ENCODE data around the gene PCMT1. TPM values are rescaled to one million over a fixed set of nuclear protein-coding genes. Genes with fewer than 3 reads are reported as not detected.
A peak's percentile ranks its signal among the peaks of the same experiment; 100 is the strongest.

The PCMT1 gene
- polyA plus RNA-seq, 6 donors from 2014 or later, result 115 to 157 (median 125) TPM

DNA sequence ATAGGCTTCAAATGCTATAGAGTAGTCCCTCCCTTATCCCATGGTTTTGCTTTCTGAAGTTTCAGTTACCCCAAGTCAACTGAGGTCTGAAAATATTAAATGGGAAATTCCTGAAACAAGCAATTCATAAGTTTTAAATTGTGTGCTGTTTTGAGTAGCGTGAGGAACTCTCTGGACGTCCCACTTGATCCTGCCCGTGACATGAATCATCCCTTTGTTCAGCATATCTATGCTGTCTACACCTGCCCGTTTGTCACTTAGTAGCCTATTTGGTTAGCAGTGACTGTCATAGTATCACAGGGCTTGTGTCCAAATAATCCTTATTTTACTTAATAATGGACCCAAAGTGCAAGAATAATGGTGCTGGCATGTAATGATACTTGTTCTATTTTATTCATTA is 5.0 kb downstream of the PCMT1 start:
- Mint-ChIP-seq H3K27me3 (no peaks in the 10 kb centered on the region), H3K36me3 (peaks cover 0 to under 1% of the 10 kb centered on the region in 2 donors), H3K4me3 (peak overlapping the region in 1 of 8 donors; percentile 36), H3K27ac (peak overlapping the region in 1 of 6 donors; percentile 47), H3K9me3 (no peaks in the 10 kb centered on the region), H3K4me1 (peaks cover 9 to 31% (median 20%) of the 10 kb centered on the region in 3 donors)
- ATAC-seq (ENCODE audit: low read depth in 2 of 2), result no peak
- DNase-seq, result no peak

- Mint-ChIP-seq H3K36me3 (peaks cover 7% of the 10 kb centered on the region in 2 donors), H3K4me1 (peaks cover 10 to 33% (median 20%) of the 10 kb centered on the region in 3 donors), H3K4me3 (no peak overlapping the region), H3K9me3 (no peaks in the 10 kb centered on the region), H3K27me3 (no peaks in the 10 kb centered on the region), H3K27ac (peak overlapping the region in 3 of 6 donors; percentile 5 to 50 (median 47))
- DNase-seq (no peak), ATAC-seq (ENCODE audit: low read depth in 2 of 2) (no peak)
Measured at GRCh38 chr6:149755300-149756260, 6.0 kb downstream of the PCMT1 start.

GRCh38 chr6:149756261-149756636 is 6.7 kb downstream of the PCMT1 start:
- ATAC-seq (ENCODE audit: low read depth in 2 of 2), result no peak
- H3K27ac Mint-ChIP-seq, result no peak overlapping the region
- DNase-seq, result no peak
- no peak overlapping the region for H3K4me3 Mint-ChIP-seq
- H3K9me3 Mint-ChIP-seq, result no peaks in the 10 kb centered on the region
- H3K4me1 Mint-ChIP-seq, result peaks cover 17 to 30% (median 22%) of the 10 kb centered on the region in 3 donors
- H3K36me3 Mint-ChIP-seq, result peaks cover 7% of the 10 kb centered on the region in 2 donors
- H3K27me3 Mint-ChIP-seq, result no peaks in the 10 kb centered on the region

GRCh38 chr6:149761438-149761837 is 11.9 kb downstream of the PCMT1 start:
- DNase-seq (peak; percentile 45), ATAC-seq (ENCODE audit: low read depth in 2 of 2) (peak; percentile 100)
- H3K36me3 Mint-ChIP-seq, result peaks cover 13 to 16% of the 10 kb centered on the region in 2 donors
- no peaks in the 10 kb centered on the region for H3K27me3 Mint-ChIP-seq
- peaks cover 3 to 6% (median 4%) of the 10 kb centered on the region in 7 donors for H3K9me3 Mint-ChIP-seq
- H3K27ac Mint-ChIP-seq, result peak overlapping the region in 5 of 6 donors; percentile 1 to 68 (median 12)
- peaks cover 21 to 23% (median 22%) of the 10 kb centered on the region in 3 donors for H3K4me1 Mint-ChIP-seq
- H3K4me3 Mint-ChIP-seq, result no peak overlapping the region

DNA sequence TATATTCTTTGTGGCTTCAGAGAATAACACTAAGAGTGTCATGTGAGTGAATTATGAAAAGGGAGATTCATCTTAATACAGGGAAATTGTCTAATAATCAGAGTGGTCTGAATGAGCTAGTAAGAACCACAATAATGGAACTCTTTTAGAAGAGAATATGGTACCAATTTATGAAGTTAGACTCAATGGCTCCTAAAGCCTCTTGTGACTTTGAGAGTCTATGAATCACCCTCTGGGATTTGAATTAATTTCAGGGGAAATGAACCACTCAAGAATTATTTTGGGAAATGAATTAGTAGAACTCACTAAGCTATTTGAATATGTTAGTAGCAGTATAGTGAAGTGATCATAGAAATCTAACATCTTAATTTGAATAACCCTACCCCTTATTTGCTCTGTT is 14.3 kb downstream of the PCMT1 start:
- H3K9me3 Mint-ChIP-seq, result peaks cover 3 to 11% (median 9%) of the 10 kb centered on the region in 7 donors
- no peak overlapping the region for H3K27ac Mint-ChIP-seq

DNA sequence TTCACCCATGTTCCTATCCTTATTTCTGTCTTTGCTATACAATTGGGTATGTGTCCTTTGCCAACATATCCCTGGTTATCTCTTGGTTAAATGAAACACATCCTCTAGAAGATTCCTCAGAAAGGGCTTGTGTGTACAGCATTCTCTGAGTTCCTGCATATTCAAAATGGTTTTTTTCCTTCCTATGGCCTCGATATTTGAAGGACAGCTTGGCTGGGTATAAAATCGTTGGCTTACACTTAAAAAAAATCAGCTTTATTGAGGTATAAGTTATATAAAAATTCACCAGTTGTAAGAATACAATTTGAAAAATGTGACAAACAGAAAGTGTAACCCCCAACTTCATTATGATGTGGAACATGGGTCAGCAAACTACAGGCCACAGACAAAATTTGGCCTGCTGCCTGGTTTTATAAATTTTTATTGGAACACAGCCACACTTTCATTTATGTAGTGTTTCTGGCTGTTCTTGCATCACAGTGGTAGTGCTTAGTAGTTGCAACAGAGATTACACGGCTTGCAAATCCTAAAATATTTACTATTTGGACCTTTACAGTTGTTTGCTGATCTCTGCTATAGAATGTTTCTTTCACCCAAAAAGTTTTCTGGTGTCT is 16.7 kb downstream of the PCMT1 start:
- no peaks in the 10 kb centered on the region for H3K27me3 Mint-ChIP-seq
- DNase-seq, result no peak
- no peak overlapping the region for H3K27ac Mint-ChIP-seq
- H3K4me1 Mint-ChIP-seq, result peaks cover 10 to 24% (median 19%) of the 10 kb centered on the region in 3 donors
- H3K36me3 Mint-ChIP-seq, result peaks cover 19 to 21% of the 10 kb centered on the region in 2 donors
- peaks cover 3 to 11% (median 9%) of the 10 kb centered on the region in 7 donors for H3K9me3 Mint-ChIP-seq
- ATAC-seq (ENCODE audit: low read depth in 2 of 2), result no peak
- no peak overlapping the region for H3K4me3 Mint-ChIP-seq

More for the DNA sequence above, 14.3 kb downstream of the PCMT1 start:
- Mint-ChIP-seq H3K4me3 (no peak overlapping the region), H3K27me3 (no peaks in the 10 kb centered on the region), H3K4me1 (peaks cover 21 to 25% (median 23%) of the 10 kb centered on the region in 3 donors), H3K36me3 (peaks cover 18 to 22% of the 10 kb centered on the region in 2 donors)
- ATAC-seq (ENCODE audit: low read depth in 2 of 2) (no peak), DNase-seq (no peak)

DNA sequence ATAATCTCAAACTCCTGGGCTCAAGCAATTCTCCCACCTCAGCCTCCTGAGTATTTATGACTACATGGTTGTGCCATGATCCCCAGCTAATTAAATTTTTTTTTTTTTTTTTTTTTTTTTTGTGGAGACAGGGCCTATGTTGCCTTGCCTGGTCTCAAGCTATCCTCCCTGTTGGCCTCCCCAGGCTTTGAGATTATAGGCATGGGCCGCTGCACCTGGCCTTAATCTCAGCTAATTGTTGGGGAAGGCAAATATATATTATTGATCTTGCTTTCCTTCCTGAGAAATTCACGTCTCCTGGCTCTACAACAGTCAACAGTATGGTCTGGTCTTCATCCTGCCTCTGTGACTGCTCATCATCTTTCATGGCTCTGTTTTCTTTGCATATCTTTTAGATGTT is 20.1 kb downstream of the PCMT1 start:
- H3K27me3 Mint-ChIP-seq, result no peaks in the 10 kb centered on the region
- ATAC-seq (ENCODE audit: low read depth in 2 of 2) (no peak), DNase-seq (no peak)
- no peak overlapping the region for H3K27ac Mint-ChIP-seq
- H3K36me3 Mint-ChIP-seq, result peaks cover 19 to 22% of the 10 kb centered on the region in 2 donors
- H3K4me3 Mint-ChIP-seq, result no peak overlapping the region
- H3K4me1 Mint-ChIP-seq, result peaks cover 0 to 10% (median 10%) of the 10 kb centered on the region in 3 donors
- H3K9me3 Mint-ChIP-seq, result peaks cover 3 to 11% (median 9%) of the 10 kb centered on the region in 7 donors

DNA sequence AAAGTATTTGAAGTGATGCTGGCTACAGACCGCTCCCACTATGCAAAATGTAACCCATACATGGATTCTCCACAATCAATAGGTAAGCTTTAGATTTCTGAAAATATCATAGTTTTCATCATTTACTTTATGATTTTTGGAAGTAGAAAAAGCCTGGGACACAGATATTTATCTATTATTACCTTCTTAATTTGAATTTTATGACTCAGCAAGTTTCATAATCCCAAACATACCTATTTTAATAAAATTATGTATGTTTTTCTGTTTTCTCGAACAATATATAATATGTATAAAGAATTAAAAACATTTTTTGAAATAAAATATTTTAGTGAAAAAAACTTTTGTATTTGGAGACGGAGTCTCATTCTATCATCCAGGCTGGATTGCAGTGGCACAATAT is 21.6 kb downstream of the PCMT1 start:
- no peak overlapping the region for H3K4me3 Mint-ChIP-seq
- no peak for DNase-seq
- H3K36me3 Mint-ChIP-seq, result peaks cover 15% of the 10 kb centered on the region in 2 donors
- no peak for ATAC-seq (ENCODE audit: low read depth in 2 of 2)
- peaks cover 0 to 9% (median 5%) of the 10 kb centered on the region in 7 donors for H3K9me3 Mint-ChIP-seq
- H3K27me3 Mint-ChIP-seq, result no peaks in the 10 kb centered on the region
- H3K27ac Mint-ChIP-seq, result no peak overlapping the region
- peaks cover 0 to 10% (median 10%) of the 10 kb centered on the region in 3 donors for H3K4me1 Mint-ChIP-seq

DNA sequence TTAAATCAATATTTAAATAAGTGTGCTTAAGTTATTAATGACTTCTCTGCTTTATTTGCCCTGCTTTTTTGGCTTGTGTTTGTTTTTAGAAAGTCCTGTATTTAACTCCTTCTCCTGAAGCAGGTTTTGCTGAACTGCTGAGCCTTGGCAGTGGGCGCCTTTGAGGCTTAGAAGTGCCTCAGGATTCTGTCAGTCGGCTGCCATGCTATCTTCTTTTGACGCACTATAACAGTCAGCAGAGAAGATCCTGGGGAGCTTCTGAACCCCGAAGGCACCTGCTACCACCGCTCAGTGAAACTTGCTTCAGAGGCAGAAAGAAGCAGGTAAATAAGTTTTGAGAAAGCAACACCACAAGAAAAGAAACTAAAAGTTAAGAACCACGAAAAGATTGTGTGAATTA is 22.4 kb downstream of the PCMT1 start:
- H3K9me3 Mint-ChIP-seq, result peaks cover 0 to 5% (median 0%) of the 10 kb centered on the region in 7 donors
- H3K4me3 Mint-ChIP-seq, result peak overlapping the region in 1 of 8 donors; percentile 60
- H3K36me3 Mint-ChIP-seq, result peaks cover 8% of the 10 kb centered on the region in 2 donors
- ATAC-seq (ENCODE audit: low read depth in 2 of 2) (no peak), DNase-seq (no peak)
- no peak overlapping the region for H3K27ac Mint-ChIP-seq
- peaks cover 0 to 10% (median 10%) of the 10 kb centered on the region in 3 donors for H3K4me1 Mint-ChIP-seq
- H3K27me3 Mint-ChIP-seq, result no peaks in the 10 kb centered on the region

- Mint-ChIP-seq H3K27me3 (no peaks in the 10 kb centered on the region), H3K9me3 (no peaks in the 10 kb centered on the region), H3K4me3 (no peak overlapping the region), H3K27ac (no peak overlapping the region), H3K36me3 (peaks cover 0 to 6% of the 10 kb centered on the region in 2 donors), H3K4me1 (no peaks in the 10 kb centered on the region)
- ATAC-seq (ENCODE audit: low read depth in 2 of 2) (no peak), DNase-seq (no peak)
Measured at GRCh38 chr6:149777624-149778023, 28.1 kb downstream of the PCMT1 start.

- DNase-seq, result no peak
- no peak overlapping the region for H3K4me3 Mint-ChIP-seq
- H3K36me3 Mint-ChIP-seq, result peaks cover 0 to 8% of the 10 kb centered on the region in 2 donors
- H3K9me3 Mint-ChIP-seq, result no peaks in the 10 kb centered on the region
- no peak overlapping the region for H3K27ac Mint-ChIP-seq
- no peaks in the 10 kb centered on the region for H3K4me1 Mint-ChIP-seq
- ATAC-seq (ENCODE audit: low read depth in 2 of 2), result no peak
- H3K27me3 Mint-ChIP-seq, result no peaks in the 10 kb centered on the region
Measured at GRCh38 chr6:149779644-149779963, 30.1 kb downstream of the PCMT1 start.

GRCh38 chr6:149781715-149782114 is 32.2 kb downstream of the PCMT1 start:
- no peaks in the 10 kb centered on the region for H3K4me1 Mint-ChIP-seq
- H3K4me3 Mint-ChIP-seq, result no peak overlapping the region
- no peak overlapping the region for H3K27ac Mint-ChIP-seq
- no peak for DNase-seq
- H3K9me3 Mint-ChIP-seq, result no peaks in the 10 kb centered on the region
- peaks cover 0 to 8% of the 10 kb centered on the region in 2 donors for H3K36me3 Mint-ChIP-seq
- H3K27me3 Mint-ChIP-seq, result no peaks in the 10 kb centered on the region
- no peak for ATAC-seq (ENCODE audit: low read depth in 2 of 2)

GRCh38 chr6:149782337-149782736 is 32.8 kb downstream of the PCMT1 start:
- Mint-ChIP-seq H3K4me1 (no peaks in the 10 kb centered on the region), H3K4me3 (no peak overlapping the region), H3K27me3 (no peaks in the 10 kb centered on the region), H3K9me3 (no peaks in the 10 kb centered on the region), H3K27ac (peak overlapping the region in 2 of 6 donors; percentile 19 to 74), H3K36me3 (peaks cover 0 to 8% of the 10 kb centered on the region in 2 donors)
- no peak for ATAC-seq (ENCODE audit: low read depth in 2 of 2)
- DNase-seq, result no peak

Data from naive B cell (primary cell).